ENCODE results near the gene PPM1N. TPM values are rescaled to one million over a fixed set of nuclear protein-coding genes. Genes with fewer than 3 reads are reported as not detected.
A peak's percentile ranks its signal among the peaks of the same experiment; 100 is the strongest.

The PPM1N gene
- total RNA-seq, 2 donors from 2014 or later = 0.47 to 1.0 TPM

GRCh38 chr19:45469132-45469944, 28.9 kb upstream of the PPM1N start:
- intact Hi-C loops (cut with DNase I) = no loop called here
- peak; percentile 87 to 90 for ATAC-seq
- DNase-seq = peak; percentile 95

- ATAC-seq (peak in 1 of 2 donors; percentile 3), DNase-seq (no peak)
Observed at GRCh38 chr19:45469945-45470761, 28.1 kb upstream of the PPM1N start.

GRCh38 chr19:45470762-45471081, 27.5 kb upstream of the PPM1N start:
- ATAC-seq = no peak
- intact Hi-C loops (cut with DNase I) = no loop called here
- no peak for DNase-seq

More at GRCh38 chr19:45469945-45470761, 28.1 kb upstream of the PPM1N start:
- intact Hi-C loops (cut with DNase I) = no loop called here

- DNase-seq (no peak), ATAC-seq (no peak)
- intact Hi-C loops (cut with DNase I) = no loop called here
Observed at GRCh38 chr19:45471111-45471930, 26.9 kb upstream of the PPM1N start.

- intact Hi-C loops (cut with DNase I) = loop anchor here in 1 of 2 donors (2.0 kb wide), 1 partner anchor 31 kb away; no protein-coding TSS in a partner anchor
- DNase-seq = no peak
- ATAC-seq = no peak
Observed at GRCh38 chr19:45471931-45472562, 26.2 kb upstream of the PPM1N start.

- DNase-seq = no peak
- ATAC-seq = no peak
- intact Hi-C loops (cut with DNase I) = loop anchor here in 1 of 2 donors (2.0 kb wide), 1 partner anchor 32 kb away; no protein-coding TSS in a partner anchor
Observed at GRCh38 chr19:45472563-45473366, 25.5 kb upstream of the PPM1N start.

GRCh38 chr19:45473367-45473681, 24.9 kb upstream of the PPM1N start:
- intact Hi-C loops (cut with DNase I) = loop anchor here in 1 of 2 donors (2.0 kb wide), 1 partner anchor 33 kb away; no protein-coding TSS in a partner anchor
- DNase-seq = no peak
- ATAC-seq = no peak

- intact Hi-C loops (cut with DNase I) = loop anchor here in 1 of 2 donors (2.0 kb wide), 1 partner anchor 33 kb away; no protein-coding TSS in a partner anchor
- ATAC-seq = no peak
- DNase-seq = no peak
Observed at GRCh38 chr19:45473682-45474605, 24.3 kb upstream of the PPM1N start.

GRCh38 chr19:45474606-45475521, 23.4 kb upstream of the PPM1N start:
- intact Hi-C loops (cut with DNase I) = no loop called here
- DNase-seq = no peak
- no peak for ATAC-seq

GRCh38 chr19:45475537-45476291, 22.5 kb upstream of the PPM1N start:
- intact Hi-C loops (cut with DNase I) = no loop called here
- DNase-seq (no peak), ATAC-seq (no peak)

- DNase-seq (no peak), ATAC-seq (no peak)
- intact Hi-C loops (cut with DNase I) = no loop called here
Observed at GRCh38 chr19:45476304-45476703, 21.9 kb upstream of the PPM1N start.

- no peak for ATAC-seq
- intact Hi-C loops (cut with DNase I) = no loop called here
Observed at GRCh38 chr19:45477186-45477585, 21.1 kb upstream of the PPM1N start.

GRCh38 chr19:45477713-45478453, 20.4 kb upstream of the PPM1N start:
- DNase-seq (no peak), ATAC-seq (peak in 1 of 2 donors; percentile 11)
- intact Hi-C loops (cut with DNase I) = loop anchor here (2.0 kb wide), 2 partner anchors 39 to 49 kb away; no protein-coding TSS in a partner anchor

More at GRCh38 chr19:45477186-45477585, 21.1 kb upstream of the PPM1N start:
- DNase-seq = no peak

GRCh38 chr19:45478454-45479238, 19.6 kb upstream of the PPM1N start:
- intact Hi-C loops (cut with DNase I) = loop anchor here (1.0 to 2.0 kb wide), 3 partner anchors 39 to 50 kb away; no protein-coding TSS in a partner anchor
- ATAC-seq (peak; percentile 93 to 94), DNase-seq (peak; percentile 81)

Data from left cardiac atrium (tissue), 4 donors.